ENCODE results near the gene DAB1. TPM values are rescaled to one million over a fixed set of nuclear protein-coding genes. Genes with fewer than 3 reads are reported as not detected.

Gene DAB1
- total RNA-seq, 1 experiment from 2014 or later, result not detected

DNA sequence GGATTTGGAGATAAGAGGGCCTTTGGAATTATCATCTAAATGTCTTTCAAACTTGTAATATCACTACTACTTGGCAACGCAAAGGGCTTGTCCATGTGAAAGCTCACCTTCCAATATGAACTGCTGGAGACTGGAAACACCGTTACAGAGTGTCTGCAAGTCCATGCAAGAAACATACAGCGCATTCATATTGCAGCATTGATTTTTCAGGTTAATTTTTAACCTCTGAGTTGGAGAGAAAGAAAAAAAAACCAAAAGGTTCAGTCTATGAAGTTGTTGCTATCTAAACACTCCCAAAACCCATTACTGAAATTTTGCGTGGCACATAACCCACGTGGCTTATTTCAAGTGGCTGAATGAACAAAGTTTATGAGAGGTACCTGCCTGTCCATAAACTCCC lies 23.8 kb downstream of the DAB1 start:
- no peaks in the 10 kb centered on the region for H3K79me2 ChIP-seq (ENCODE audit: insufficient read depth, low read length)
- ATAC-seq, result no peak
- no peaks in the 10 kb centered on the region for H4K20me1 ChIP-seq (ENCODE audit: insufficient read depth)
- intact Hi-C loops (cut with micrococcal nuclease), result no loop called here
- no peak overlapping the region for H2AFZ ChIP-seq (ENCODE audit: low read depth, low read length, poor library complexity, severe bottlenecking)
- no peak for TF ChIP-seq CEBPB (IDR thresholded peaks at IDR 0.05; ENCODE audit: low read depth)
- TF ChIP-seq EZH2 (IDR thresholded peaks at IDR 0.05), result no peak
- TF ChIP-seq ZFX (IDR thresholded peaks at IDR 0.05), result no peak
- no peak for TF ChIP-seq EZH2phosphoT487 (IDR thresholded peaks at IDR 0.05; ENCODE audit: borderline replicate concordance)
- RAD21 ChIA-PET (ENCODE audit: low non-redundant PET in 1 of 2, low total read pairs in 2 of 2, uncharacterized antibody in 2 of 2, unreplicated experiment in 2 of 2), result no interaction called here
- H3K4me3 ChIP-seq (replicated peaks in 1 of 2; ENCODE audit: low read depth in 1 of 2, low read length in 2 of 2), result no peak overlapping the region
- DNase-seq (ENCODE audit: low read depth, low spot score), result no peak
- no peaks in the 10 kb centered on the region for H3K36me3 ChIP-seq (ENCODE audit: control insufficient read depth in 1 of 2, insufficient read depth in 2 of 2, low read length in 2 of 2)
- no peaks in the 10 kb centered on the region for H3K4me1 ChIP-seq (ENCODE audit: control insufficient read depth in 1 of 2, insufficient read depth in 2 of 2, low read length in 2 of 2)
- no peak overlapping the region for H3K9ac ChIP-seq (ENCODE audit: low read length)
- no TSS peak for BruUV-seq (replicated peaks)
- POLR2A ChIA-PET, result no interaction called here
- H3K9me2 ChIP-seq (ENCODE audit: insufficient read depth), result no peaks in the 10 kb centered on the region
- H3K27ac ChIP-seq (ENCODE audit: low read depth, low read length), result no peak overlapping the region
- CTCF ChIA-PET, result no interaction called here
- no peak overlapping the region for H3K4me2 ChIP-seq (ENCODE audit: low read length)
- H3K27me3 ChIP-seq (ENCODE audit: insufficient read depth, low read length), result no peaks in the 10 kb centered on the region
- H3K9me3 ChIP-seq (ENCODE audit: control insufficient read depth in 1 of 2, insufficient read depth in 1 of 2, low read depth in 1 of 2, low read length in 2 of 2), result no peaks in the 10 kb centered on the region

DNA sequence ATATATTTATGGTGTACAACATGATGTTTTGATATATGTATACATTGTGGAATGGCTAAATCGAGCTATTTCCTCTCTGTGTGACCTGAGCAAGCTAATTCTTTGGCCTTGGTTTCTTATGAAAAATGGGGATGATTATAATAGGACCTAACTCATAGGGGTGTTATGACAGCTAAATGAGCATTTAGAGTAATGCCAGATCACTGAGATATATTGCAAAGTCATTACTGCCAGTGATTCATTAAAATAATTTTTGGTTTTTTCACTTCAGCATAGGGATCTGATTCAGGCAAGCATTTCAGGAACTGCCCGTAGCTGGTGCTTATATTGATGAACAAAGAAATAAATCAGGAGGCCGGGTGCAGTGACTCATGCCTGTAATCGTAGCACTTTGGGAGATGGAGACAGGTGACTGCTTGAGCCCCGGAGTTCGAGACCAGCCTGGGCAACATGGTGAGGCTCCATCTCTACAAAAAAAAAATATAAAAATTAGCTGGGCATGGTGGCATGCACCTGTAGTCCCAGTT lies 30.7 kb downstream of the DAB1 start:
- ATAC-seq, result no peak
- POLR2A ChIA-PET, result no interaction called here
- BruUV-seq (replicated peaks), result no TSS peak

More for the DNA sequence above, 30.7 kb downstream of the DAB1 start:
- intact Hi-C loops (cut with micrococcal nuclease), result no loop called here
- no peaks in the 10 kb centered on the region for H3K9me2 ChIP-seq (ENCODE audit: insufficient read depth)
- no peak overlapping the region for H3K4me2 ChIP-seq (ENCODE audit: low read length)
- H3K9ac ChIP-seq (ENCODE audit: low read length), result no peak overlapping the region
- H3K79me2 ChIP-seq (ENCODE audit: insufficient read depth, low read length), result no peaks in the 10 kb centered on the region
- H3K36me3 ChIP-seq (ENCODE audit: control insufficient read depth in 1 of 2, insufficient read depth in 2 of 2, low read length in 2 of 2), result no peaks in the 10 kb centered on the region
- H2AFZ ChIP-seq (ENCODE audit: low read depth, low read length, poor library complexity, severe bottlenecking), result no peak overlapping the region
- H4K20me1 ChIP-seq (ENCODE audit: insufficient read depth), result no peaks in the 10 kb centered on the region
- TF ChIP-seq SIN3A (IDR thresholded peaks at IDR 0.05; ENCODE audit: low read depth), result no peak
- TF ChIP-seq, protein P1, sequence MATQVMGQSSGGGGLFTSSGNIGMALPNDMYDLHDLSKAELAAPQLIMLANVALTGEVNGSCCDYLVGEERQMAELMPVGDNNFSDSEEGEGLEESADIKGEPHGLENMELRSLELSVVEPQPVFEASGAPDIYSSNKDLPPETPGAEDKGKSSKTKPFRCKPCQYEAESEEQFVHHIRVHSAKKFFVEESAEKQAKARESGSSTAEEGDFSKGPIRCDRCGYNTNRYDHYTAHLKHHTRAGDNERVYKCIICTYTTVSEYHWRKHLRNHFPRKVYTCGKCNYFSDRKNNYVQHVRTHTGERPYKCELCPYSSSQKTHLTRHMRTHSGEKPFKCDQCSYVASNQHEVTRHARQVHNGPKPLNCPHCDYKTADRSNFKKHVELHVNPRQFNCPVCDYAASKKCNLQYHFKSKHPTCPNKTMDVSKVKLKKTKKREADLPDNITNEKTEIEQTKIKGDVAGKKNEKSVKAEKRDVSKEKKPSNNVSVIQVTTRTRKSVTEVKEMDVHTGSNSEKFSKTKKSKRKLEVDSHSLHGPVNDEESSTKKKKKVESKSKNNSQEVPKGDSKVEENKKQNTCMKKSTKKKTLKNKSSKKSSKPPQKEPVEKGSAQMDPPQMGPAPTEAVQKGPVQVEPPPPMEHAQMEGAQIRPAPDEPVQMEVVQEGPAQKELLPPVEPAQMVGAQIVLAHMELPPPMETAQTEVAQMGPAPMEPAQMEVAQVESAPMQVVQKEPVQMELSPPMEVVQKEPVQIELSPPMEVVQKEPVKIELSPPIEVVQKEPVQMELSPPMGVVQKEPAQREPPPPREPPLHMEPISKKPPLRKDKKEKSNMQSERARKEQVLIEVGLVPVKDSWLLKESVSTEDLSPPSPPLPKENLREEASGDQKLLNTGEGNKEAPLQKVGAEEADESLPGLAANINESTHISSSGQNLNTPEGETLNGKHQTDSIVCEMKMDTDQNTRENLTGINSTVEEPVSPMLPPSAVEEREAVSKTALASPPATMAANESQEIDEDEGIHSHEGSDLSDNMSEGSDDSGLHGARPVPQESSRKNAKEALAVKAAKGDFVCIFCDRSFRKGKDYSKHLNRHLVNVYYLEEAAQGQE (IDR thresholded peaks at IDR 0.05; ENCODE audit: low read depth), result no peak
- TF ChIP-seq CTCF (IDR thresholded peaks at IDR 0.05 in 2 of 3, conservative IDR thresholded peaks at IDR 0.05 in 1 of 3; ENCODE audit: borderline replicate concordance in 1 of 3, insufficient read depth in 1 of 3, low read depth in 2 of 3, low read length in 2 of 3), result no peak
- no peaks in the 10 kb centered on the region for H3K4me1 ChIP-seq (ENCODE audit: control insufficient read depth in 1 of 2, insufficient read depth in 2 of 2, low read length in 2 of 2)
- H3K9me3 ChIP-seq (ENCODE audit: control insufficient read depth in 1 of 2, insufficient read depth in 1 of 2, low read depth in 1 of 2, low read length in 2 of 2), result no peaks in the 10 kb centered on the region
- no peaks in the 10 kb centered on the region; the same call in 1 of the 2 replicates for H3K27me3 ChIP-seq (ENCODE audit: insufficient read depth, low read length)
- RAD21 ChIA-PET (ENCODE audit: low non-redundant PET in 1 of 2, low total read pairs in 2 of 2, uncharacterized antibody in 2 of 2, unreplicated experiment in 2 of 2), result no interaction called here
- H3K27ac ChIP-seq (ENCODE audit: low read depth, low read length), result no peak overlapping the region
- DNase-seq (ENCODE audit: low read depth, low spot score), result no peak
- CTCF ChIA-PET, result no interaction called here
- no peak overlapping the region for H3K4me3 ChIP-seq (replicated peaks in 1 of 2; ENCODE audit: low read depth in 1 of 2, low read length in 2 of 2)

All from HCT116 (cell line).